Epithelial cell of esophagus (primary cell): ENCODE data around the gene ROBO1.

Experiments
- DNase-seq: peaks from one replicate; pipeline ENCODE4 v3.0.0; 2010; ENCODE audit warnings: low read depth
- H3K4me3 ChIP-seq: 2 replicates; pipeline ENCODE4 v1.5.1; 2011; ENCODE audit warnings: mild to moderate bottlenecking, low read length, control low read depth
- TF ChIP-seq, protein P1 (sequence below): IDR thresholded peaks from 2 replicates; pipeline ENCODE4 v1.5.1; 2011; ENCODE audit warnings: low read depth, mild to moderate bottlenecking, low read length, control low read depth, inconsistent platforms; ENCODE audit not compliant: insufficient read depth; ENCODE audit errors: missing control alignments

Gene ROBO1

GRCh38 chr3:79543218-79543982, 224.4 kb downstream of the ROBO1 start:
- H3K4me3 ChIP-seq, result no peak overlapping the region
- TF ChIP-seq, protein P1, sequence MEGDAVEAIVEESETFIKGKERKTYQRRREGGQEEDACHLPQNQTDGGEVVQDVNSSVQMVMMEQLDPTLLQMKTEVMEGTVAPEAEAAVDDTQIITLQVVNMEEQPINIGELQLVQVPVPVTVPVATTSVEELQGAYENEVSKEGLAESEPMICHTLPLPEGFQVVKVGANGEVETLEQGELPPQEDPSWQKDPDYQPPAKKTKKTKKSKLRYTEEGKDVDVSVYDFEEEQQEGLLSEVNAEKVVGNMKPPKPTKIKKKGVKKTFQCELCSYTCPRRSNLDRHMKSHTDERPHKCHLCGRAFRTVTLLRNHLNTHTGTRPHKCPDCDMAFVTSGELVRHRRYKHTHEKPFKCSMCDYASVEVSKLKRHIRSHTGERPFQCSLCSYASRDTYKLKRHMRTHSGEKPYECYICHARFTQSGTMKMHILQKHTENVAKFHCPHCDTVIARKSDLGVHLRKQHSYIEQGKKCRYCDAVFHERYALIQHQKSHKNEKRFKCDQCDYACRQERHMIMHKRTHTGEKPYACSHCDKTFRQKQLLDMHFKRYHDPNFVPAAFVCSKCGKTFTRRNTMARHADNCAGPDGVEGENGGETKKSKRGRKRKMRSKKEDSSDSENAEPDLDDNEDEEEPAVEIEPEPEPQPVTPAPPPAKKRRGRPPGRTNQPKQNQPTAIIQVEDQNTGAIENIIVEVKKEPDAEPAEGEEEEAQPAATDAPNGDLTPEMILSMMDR, result no peak
- no peak for DNase-seq

GRCh38 chr3:79534727-79535126, 233.1 kb downstream of the ROBO1 start:
- TF ChIP-seq, protein P1, result no peak
- peak; percentile 14 for DNase-seq
- H3K4me3 ChIP-seq, result no peak overlapping the region

- no peak overlapping the region for H3K4me3 ChIP-seq
- DNase-seq, result no peak
- TF ChIP-seq, protein P1, result no peak
These were observed 236.1 kb downstream of the ROBO1 start for GRCh38 chr3:79531566-79532295.

GRCh38 chr3:79521221-79521848, 246.5 kb downstream of the ROBO1 start:
- peak; percentile 52 for DNase-seq
- no peak overlapping the region for H3K4me3 ChIP-seq
- TF ChIP-seq, protein P1, result peak; percentile 53

DNA sequence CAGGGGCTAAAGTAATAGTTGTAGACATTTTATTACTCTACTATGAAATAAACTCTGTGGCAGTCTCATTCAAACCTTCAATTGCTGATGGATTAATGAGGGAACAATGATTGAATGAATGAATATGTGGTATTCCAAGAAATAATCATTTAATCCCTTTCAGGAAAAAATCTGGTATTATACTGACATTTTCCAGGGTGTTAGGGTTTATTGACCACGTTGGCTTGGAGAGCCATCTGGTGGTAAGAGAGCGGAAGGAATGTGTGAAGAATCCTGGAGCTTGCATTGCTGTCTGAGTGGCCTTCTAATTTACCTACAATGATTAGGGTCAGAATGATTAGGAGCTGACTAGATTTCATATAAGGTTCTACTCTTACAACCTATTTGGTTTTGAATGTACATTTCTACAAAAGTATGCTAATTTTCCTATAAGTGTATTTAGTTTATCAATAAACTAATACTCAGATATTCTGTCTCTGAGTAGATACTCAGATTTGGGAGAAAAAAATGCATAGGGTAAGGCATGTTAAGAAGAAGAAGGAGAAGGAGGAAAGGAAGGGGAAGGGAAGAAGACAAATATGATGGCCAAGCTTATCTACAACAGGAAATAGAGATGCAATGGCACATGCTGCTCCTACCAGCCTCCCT, 249.9 kb downstream of the ROBO1 start:
- TF ChIP-seq, protein P1, result peak; percentile 78
- H3K4me3 ChIP-seq, result no peak overlapping the region
- peak; percentile 55 for DNase-seq

GRCh38 chr3:79516795-79517194, 251.0 kb downstream of the ROBO1 start:
- no peak overlapping the region for H3K4me3 ChIP-seq
- TF ChIP-seq, protein P1, result no peak
- peak; percentile 48 for DNase-seq
